HG03457 (cell line): ENCODE measurements around the gene STXBP6.
"Not testable (repeated sequence)": the region's sequence is repeated elsewhere in the genome, so short reads cannot be mapped to it uniquely, and the experiment has no call there.

Source experiments
- ATAC-seq: cut with Tn5 transposase; IDR thresholded peaks from one replicate; pipeline ENCODE4 v1.9.1; 2021; ENCODE audit warnings: moderate number of reproducible peaks; ENCODE audit not compliant: unreplicated experiment

Gene STXBP6

GRCh38 chr14:24959791-24960331 lies 90.1 kb downstream of the STXBP6 start:
- no peak for ATAC-seq

GRCh38 chr14:24958271-24958670 lies 91.7 kb downstream of the STXBP6 start:
- ATAC-seq, result no peak

GRCh38 chr14:24957814-24958213 lies 92.1 kb downstream of the STXBP6 start:
- ATAC-seq, result no peak

GRCh38 chr14:24956104-24956503 lies 93.8 kb downstream of the STXBP6 start:
- ATAC-seq, result no peak

- ATAC-seq, result no peak
Observed at GRCh38 chr14:24954700-24955037, 95.3 kb downstream of the STXBP6 start.

DNA sequence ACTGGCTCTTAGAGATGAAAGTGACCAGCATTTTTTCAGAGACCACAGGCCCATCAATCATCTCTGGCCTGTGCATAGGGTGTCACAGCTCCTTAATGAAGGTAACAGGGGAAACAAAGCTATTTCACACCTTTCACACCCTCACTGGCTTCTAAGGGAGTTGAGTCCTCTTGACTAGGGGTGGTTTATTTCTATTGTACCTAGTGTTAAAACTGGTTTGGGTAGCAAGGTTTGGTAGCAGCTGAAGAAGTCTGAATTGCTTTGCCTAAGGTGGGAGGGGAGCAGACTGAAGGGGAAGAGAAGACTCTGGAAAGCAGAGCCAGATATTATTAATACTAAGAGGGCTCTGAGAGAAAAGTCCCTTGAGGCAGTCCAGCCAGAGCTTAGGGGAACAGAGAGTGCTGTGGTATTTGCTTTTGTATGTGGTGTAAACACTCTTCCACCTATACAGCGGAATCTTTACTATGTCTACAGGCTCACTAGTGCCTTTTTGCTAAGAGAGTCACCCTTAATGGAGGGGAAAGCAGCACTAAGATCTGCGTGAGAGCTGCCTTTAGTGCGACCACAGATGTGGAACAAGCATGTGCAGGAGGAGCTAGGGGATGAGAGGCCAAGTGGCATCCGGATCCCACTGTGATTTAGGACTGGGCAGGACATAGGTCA lies 95.8 kb downstream of the STXBP6 start:
- no peak for ATAC-seq

DNA sequence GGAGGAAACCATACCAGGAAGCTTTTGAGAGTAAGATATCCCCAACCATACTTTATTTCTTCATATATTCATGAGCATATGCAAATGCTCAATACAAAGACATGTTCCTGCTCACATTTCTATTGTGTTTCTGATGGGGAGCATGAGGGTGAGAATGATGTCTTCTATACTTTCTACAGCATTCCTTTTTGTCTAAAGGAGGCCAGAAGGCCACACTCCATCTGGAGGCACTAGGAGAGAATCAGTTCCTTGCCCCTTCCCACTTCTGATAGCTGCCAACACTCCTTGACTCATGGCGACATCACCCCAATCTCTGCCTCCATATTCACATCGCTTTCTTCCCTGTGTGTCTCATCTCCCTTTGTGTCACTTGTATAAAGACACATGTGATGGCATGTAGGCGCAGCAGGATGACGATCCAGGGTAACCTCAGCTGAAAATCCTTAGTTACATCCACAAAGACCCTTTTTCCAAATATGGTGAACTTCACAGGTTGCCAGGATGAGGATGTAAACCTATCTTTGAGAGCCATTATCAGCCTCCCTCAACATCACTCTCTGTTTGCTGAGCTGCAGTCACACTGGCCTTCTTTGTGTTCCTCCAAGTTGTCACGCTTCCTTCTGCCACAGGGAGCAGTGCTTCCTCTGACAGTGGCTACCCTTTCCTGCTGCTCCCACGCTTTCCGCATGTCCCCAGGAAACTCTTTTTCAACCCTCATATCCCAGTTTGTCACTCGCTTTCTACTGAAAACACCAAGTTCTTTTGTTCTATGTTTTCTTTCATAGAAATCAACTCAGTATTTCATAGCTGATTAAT lies 96.9 kb downstream of the STXBP6 start:
- no peak for ATAC-seq

DNA sequence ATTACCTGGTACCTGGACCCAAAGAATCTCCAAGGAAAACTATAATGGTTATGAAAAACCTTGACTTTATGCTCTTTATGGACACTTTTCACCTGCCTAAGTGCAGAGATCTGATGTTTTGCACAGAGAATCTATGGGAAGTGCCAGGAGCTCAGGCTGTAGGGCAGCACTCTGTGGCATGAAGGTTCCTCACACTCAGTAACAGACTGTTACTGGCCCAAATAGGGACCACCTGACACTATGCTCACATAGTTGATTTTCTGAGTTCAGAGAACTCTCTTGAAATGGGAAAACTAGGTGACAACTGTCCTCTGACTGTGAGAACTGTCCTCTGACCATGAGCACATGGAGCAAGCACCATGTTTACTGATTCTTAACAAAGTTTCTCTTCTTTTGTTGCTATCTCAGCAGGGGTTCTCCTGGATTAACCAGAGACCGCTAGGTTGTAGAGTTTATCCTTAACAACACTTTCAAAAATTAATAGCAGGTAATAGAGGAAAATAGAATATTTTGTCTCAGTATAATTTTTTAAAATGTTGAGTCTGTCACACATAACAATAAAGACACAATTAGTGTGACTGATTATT lies 101.6 kb downstream of the STXBP6 start:
- ATAC-seq, result no peak

- no peak for ATAC-seq
Observed at GRCh38 chr14:24947131-24947530, 102.8 kb downstream of the STXBP6 start.

GRCh38 chr14:24944800-24945199 lies 105.1 kb downstream of the STXBP6 start:
- ATAC-seq, result no peak

GRCh38 chr14:24943024-24943423 lies 106.9 kb downstream of the STXBP6 start:
- ATAC-seq, result no peak

DNA sequence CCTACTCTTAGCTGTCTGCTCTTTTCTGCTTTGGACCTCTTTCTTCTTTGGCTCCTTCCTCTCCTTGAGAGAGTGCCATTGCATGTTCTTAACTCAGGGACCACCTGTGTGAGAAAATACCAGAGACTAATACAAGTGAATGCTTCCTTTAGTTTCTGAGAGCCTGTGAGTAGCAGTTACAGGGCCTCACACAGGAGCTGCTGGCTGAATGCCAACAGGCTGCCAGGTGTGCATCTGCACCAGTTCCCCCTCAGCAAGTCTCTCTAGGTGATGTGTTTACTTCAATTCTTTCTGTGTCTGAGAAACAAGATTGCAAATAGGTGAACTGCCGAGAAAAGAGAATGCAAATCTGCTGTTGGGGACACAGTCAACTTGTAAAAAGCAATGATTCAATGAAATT lies 108.2 kb downstream of the STXBP6 start:
- ATAC-seq, result no peak

DNA sequence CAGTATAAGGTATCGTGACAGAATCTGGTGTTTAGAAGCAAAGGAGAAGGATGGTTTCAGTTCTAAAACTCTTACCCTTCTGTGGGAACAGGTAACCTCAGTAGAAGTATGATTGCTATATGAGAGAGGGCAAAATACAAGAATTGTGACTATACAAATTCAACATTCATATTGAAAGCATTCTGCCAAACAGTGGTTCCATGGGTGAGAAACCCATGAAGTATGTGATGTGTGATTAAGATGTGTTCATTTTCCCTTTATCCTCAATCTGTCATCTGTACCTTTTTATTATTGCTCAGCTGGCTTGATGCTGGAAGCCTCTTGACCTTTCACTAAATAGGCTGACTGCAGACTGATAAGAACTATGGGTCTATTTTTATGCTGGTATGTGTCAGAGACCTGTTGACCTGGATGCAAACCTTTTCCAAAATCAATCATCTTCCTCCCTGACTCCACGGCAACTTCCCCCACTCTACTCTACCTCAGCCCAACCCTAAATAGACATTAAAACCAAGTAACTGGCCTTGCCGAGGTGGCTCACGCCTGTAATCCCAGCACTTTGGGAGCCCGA lies 109.6 kb downstream of the STXBP6 start:
- ATAC-seq, result no peak

DNA sequence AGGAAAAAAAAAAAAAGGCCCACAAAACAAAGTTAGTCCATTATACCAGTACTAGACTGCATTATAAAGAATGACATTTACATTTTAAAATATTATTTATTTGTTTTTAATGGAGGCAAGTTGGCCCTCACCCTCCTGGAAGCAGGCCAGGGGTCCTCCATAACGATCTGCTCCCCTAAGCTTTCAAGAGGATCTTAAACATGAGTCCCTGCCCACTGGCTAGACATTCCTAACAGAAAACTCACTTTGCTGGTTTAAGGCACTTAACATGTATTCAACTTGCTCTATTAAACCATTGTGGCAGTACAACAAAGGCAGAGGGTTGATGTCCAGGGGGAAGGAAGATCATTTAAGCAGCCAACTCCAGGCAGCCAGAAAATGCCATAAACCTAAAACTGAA lies 111.4 kb downstream of the STXBP6 start:
- ATAC-seq, result no peak

DNA sequence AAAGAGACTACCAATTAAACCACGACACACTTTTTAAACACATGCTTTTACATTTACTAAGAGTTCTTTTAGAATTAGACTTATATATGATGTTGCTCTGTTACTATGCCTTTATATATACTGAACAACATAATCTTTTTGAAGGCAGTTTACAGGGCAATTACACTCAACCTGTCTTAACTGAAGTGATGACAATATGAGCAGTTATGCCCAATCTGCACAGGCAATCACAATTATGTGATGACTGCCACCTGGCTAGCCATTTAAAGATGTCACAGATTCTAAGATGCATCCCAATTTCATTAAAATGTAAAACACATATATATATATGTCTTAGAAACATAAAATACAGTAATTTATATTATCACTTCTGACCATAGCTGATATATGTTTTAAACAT lies 112.6 kb downstream of the STXBP6 start:
- ATAC-seq, result no peak

- ATAC-seq, result not testable (repeated sequence)
Observed at GRCh38 chr14:24936773-24937172, 113.2 kb downstream of the STXBP6 start.

GRCh38 chr14:24935796-24936195 lies 114.2 kb downstream of the STXBP6 start:
- ATAC-seq, result no peak

DNA sequence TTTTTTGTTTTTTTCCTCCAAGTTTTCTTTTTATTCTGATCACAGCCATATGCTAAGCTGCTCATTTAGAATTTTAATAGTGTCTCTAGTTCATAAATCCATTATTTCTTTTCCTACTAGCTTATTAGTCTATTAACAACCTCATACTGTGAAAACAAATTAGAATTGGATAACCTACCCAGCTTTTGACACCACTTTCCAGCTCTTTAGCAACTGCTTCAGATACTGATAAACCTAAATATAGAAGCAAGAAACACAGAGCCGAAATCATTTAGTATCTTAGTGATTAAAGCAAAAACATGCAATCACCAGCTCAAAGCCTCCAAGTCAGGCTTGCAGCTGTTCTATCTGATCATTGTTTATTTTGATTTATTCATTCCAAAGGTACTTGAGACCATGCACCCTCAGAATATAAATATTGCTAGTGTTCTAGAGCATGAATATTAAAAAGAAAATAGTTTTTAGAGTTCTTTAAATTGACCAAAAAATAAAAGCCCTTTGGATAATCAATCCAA lies 121.5 kb downstream of the STXBP6 start:
- ATAC-seq, result no peak

DNA sequence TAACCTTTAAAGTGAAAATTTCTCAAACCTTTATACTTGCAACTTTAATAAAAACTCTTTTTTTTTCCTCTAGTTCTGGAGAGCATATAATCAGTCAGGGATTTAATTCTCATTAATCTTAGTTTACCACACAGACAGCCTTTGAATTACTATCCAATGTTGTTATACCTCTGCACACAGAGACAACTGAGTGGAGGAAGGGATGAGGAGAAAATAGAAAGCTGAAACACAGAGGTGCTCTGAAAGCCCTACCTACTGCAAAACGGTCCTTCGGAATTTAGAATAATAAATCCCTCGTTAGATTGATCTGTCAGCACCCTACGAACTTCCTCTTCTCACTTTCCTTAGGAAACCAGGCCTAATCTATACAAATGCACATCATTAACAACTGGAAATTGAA lies 122.1 kb downstream of the STXBP6 start:
- ATAC-seq, result no peak

DNA sequence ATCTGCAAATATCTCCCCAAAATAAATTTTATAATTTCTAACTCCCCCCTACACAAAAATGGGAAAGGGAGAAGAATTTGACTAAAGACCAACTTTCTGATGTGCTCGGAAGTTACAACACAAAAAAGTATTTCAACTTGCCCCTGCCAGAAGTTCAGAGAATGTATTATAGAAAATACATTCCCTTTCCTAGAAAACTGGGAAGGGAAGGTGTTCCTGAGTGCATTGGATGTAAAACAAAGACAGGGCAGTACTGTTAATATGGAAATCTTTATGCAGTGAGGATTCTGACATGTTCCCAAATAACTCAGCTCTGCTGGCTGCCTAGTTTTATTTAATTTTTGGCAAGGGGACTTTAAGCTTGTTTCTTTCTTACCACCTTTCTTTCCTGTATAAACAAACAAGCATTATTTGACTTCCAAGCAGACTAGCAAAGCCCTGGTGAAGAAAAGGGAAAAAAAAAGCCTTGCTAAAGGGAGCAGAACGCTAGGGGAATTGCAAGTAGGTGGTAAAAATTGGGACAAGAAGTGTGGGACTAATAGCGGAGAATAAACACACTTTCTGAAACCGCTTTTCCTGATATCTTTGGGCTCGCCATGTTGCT lies 124.1 kb downstream of the STXBP6 start:
- ATAC-seq, result no peak

DNA sequence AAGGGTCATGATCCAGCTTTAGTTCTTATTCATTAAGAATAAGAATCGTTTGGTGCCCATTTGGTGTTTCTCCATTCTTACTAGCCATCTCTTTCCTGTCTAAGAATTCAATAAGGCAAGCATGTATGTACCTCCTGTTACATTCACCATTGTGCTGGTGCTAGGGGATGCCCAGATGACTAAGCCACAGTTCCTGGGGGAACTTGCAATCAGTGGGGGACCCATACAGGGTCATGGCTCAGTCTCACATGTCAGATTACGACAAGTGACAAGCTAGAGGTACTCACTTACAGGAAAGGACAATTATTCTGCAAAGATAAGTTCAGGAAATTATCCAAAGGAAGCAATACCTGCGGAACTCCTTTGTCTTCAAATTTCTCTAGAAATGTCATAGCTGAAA lies 125.4 kb downstream of the STXBP6 start:
- no peak for ATAC-seq
